Measurements from ENCODE around the gene ANK2.

DNA sequence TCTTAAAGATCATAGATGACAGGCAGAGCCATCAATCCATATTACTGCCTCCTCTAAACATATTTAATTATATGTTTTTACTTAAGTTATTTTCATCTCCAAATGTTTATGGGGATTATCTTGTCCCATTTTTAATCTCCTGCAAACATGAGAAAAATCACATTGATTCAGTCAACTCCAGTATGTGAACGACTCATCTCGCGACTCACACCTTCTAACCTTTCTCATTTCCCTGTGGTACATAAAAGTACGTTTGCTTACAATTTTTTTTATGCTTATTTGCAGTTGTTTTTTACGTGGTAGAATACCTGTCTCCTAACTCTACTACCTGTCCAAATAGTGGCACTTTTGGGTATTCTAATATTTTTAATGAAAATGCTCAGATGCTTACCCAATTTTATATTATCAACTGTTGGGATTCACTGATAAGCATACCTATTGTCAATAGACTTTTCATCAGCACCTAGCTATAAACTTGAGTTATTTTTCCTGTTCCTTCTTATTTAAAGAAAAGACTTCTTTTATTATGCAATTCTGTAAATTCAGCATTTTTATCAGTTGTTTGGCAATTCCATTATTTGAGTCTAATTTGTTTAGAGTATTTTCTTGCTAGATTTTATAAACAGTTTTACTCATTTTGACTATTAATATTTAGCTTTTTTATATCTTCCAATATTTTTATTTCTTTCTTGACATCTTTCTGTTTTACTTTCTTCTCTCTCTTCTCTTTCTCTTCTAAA lies 276.6 kb downstream of the ANK2 start:
- no peak for TF ChIP-seq GATA2 (IDR thresholded peaks at IDR 0.05; ENCODE audit: low read depth, low read length)
- no peak for TF ChIP-seq GATA3 (IDR thresholded peaks at IDR 0.05; ENCODE audit: low read depth, low read length)
